Measurements from ENCODE around the gene SGMS1. TPM values are rescaled to one million over a fixed set of nuclear protein-coding genes. Genes with fewer than 3 reads are reported as not detected.

Gene SGMS1
- total RNA-seq, 1 donor from 2014 or later, result 24.1 TPM

- DNase-seq, result no peak
- H3K4me1 Mint-ChIP-seq (ENCODE audit: low read depth, unreplicated experiment), result peaks cover 28% of the 10 kb centered on the region
- peaks cover 27% of the 10 kb centered on the region for H3K9me3 Mint-ChIP-seq (ENCODE audit: unreplicated experiment)
- H3K4me3 Mint-ChIP-seq (ENCODE audit: unreplicated experiment), result peak overlapping the region; percentile 43
- H3K36me3 Mint-ChIP-seq (ENCODE audit: unreplicated experiment), result no peaks in the 10 kb centered on the region
- no peak for TF ChIP-seq CTCF (IDR thresholded peaks at IDR 0.05; ENCODE audit: partially characterized antibody, unreplicated experiment)
- peaks cover 19% of the 10 kb centered on the region for H3K27me3 Mint-ChIP-seq (ENCODE audit: unreplicated experiment)
- no peak overlapping the region for H3K27ac Mint-ChIP-seq (ENCODE audit: unreplicated experiment)
These were observed 2.9 kb downstream of the SGMS1 start for GRCh38 chr10:50620899-50621298.

- Mint-ChIP-seq H3K9me3 (ENCODE audit: unreplicated experiment) (peaks cover 19% of the 10 kb centered on the region), H3K27me3 (ENCODE audit: unreplicated experiment) (peaks cover 14% of the 10 kb centered on the region), H3K27ac (ENCODE audit: unreplicated experiment) (peak overlapping the region; percentile 2), H3K4me3 (ENCODE audit: unreplicated experiment) (peak overlapping the region; percentile 13), H3K4me1 (ENCODE audit: low read depth, unreplicated experiment) (peaks cover 32% of the 10 kb centered on the region), H3K36me3 (ENCODE audit: unreplicated experiment) (no peaks in the 10 kb centered on the region)
- no peak for DNase-seq
- TF ChIP-seq CTCF (IDR thresholded peaks at IDR 0.05; ENCODE audit: partially characterized antibody, unreplicated experiment), result no peak
These were observed 3.9 kb downstream of the SGMS1 start for GRCh38 chr10:50619882-50620281.

- Mint-ChIP-seq H3K36me3 (ENCODE audit: unreplicated experiment) (no peaks in the 10 kb centered on the region), H3K4me1 (ENCODE audit: low read depth, unreplicated experiment) (peaks cover 35% of the 10 kb centered on the region), H3K27me3 (ENCODE audit: unreplicated experiment) (peaks cover 11% of the 10 kb centered on the region), H3K27ac (ENCODE audit: unreplicated experiment) (no peak overlapping the region), H3K9me3 (ENCODE audit: unreplicated experiment) (peaks cover 17% of the 10 kb centered on the region), H3K4me3 (ENCODE audit: unreplicated experiment) (peak overlapping the region; percentile 52)
- DNase-seq, result no peak
- TF ChIP-seq CTCF (IDR thresholded peaks at IDR 0.05; ENCODE audit: partially characterized antibody, unreplicated experiment), result no peak
These were observed 4.6 kb downstream of the SGMS1 start for GRCh38 chr10:50619166-50619565.

- DNase-seq, result no peak
- Mint-ChIP-seq H3K9me3 (ENCODE audit: unreplicated experiment) (peaks cover 15% of the 10 kb centered on the region), H3K4me3 (ENCODE audit: unreplicated experiment) (peak overlapping the region; percentile 52), H3K27ac (ENCODE audit: unreplicated experiment) (no peak overlapping the region), H3K36me3 (ENCODE audit: unreplicated experiment) (no peaks in the 10 kb centered on the region), H3K4me1 (ENCODE audit: low read depth, unreplicated experiment) (peaks cover 39% of the 10 kb centered on the region), H3K27me3 (ENCODE audit: unreplicated experiment) (peaks cover 9% of the 10 kb centered on the region)
- no peak for TF ChIP-seq CTCF (IDR thresholded peaks at IDR 0.05; ENCODE audit: partially characterized antibody, unreplicated experiment)
These were observed 5.1 kb downstream of the SGMS1 start for GRCh38 chr10:50618624-50619023.

- H3K27ac Mint-ChIP-seq (ENCODE audit: unreplicated experiment), result no peak overlapping the region
- DNase-seq, result no peak
- H3K4me3 Mint-ChIP-seq (ENCODE audit: unreplicated experiment), result peak overlapping the region; percentile 22
- no peaks in the 10 kb centered on the region for H3K36me3 Mint-ChIP-seq (ENCODE audit: unreplicated experiment)
- H3K9me3 Mint-ChIP-seq (ENCODE audit: unreplicated experiment), result peaks cover 3% of the 10 kb centered on the region
- peaks cover 55% of the 10 kb centered on the region for H3K4me1 Mint-ChIP-seq (ENCODE audit: low read depth, unreplicated experiment)
- TF ChIP-seq CTCF (IDR thresholded peaks at IDR 0.05; ENCODE audit: partially characterized antibody, unreplicated experiment), result no peak
- no peaks in the 10 kb centered on the region for H3K27me3 Mint-ChIP-seq (ENCODE audit: unreplicated experiment)
These were observed 8.1 kb downstream of the SGMS1 start for GRCh38 chr10:50615658-50616057.

Data from glutamatergic neuron (in vitro differentiated cells).